GM19023 (cell line): ENCODE measurements around the gene IL1R2.

Experiments
- ATAC-seq: cut with Tn5 transposase; IDR thresholded peaks from one replicate; pipeline ENCODE4 v1.9.1; 2021; ENCODE audit warnings: mild to moderate bottlenecking, moderate library complexity; ENCODE audit not compliant: unreplicated experiment

IL1R2 gene

DNA sequence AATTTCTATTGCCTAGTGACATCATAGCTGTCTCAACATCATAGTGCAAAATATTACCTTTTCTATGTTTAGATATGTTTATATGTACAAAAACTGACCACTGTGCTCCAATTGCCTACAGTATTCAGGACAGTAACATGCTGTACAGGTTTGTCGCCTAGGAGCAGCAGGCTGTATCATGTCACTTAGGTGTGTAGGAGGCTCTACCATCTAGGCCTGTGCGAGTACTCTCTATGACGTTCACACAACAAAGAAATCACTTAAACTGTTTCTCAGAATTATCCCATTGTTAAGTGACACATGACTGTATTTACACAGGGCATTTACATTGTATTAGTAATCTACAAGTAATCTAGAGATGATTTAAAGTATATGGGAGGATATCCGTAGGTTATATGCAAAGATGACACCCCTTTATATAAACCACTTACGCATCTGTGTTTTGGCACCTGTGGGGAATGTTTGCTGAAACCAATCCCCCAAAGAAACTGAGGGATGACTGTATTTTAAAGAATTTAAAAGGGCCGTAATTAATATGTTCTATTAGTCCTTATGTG lies 24.7 kb downstream of the IL1R2 start:
- ATAC-seq: no peak

DNA sequence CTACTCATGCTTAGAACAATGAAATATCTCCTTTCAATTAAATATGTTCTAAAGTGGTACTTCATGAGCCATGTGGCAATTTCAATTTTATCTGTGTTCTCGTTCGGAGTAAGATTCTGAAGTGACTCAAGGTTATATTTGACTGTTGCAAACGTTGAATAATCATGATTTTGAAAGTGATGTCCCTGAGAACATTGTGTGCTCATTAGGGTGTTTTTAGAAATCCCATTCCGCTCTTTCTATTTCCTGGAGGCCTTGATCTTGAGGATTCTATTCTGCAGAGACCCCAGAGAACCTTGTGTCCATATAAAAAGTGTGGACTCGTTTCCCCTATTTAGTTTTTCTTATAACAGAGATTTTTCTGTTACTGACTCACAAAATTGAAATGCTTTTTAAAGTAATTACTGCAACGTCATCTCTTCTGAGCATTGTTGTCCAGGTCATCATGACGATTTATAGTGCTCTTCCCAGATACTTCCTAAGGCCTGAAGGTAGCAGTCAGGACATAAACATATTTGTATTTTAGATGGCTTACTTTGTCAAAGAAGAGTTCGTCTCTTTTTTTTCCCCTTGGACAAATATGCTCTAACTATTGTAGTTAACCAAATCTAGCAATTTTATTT lies 27.2 kb downstream of the IL1R2 start:
- ATAC-seq: no peak

DNA sequence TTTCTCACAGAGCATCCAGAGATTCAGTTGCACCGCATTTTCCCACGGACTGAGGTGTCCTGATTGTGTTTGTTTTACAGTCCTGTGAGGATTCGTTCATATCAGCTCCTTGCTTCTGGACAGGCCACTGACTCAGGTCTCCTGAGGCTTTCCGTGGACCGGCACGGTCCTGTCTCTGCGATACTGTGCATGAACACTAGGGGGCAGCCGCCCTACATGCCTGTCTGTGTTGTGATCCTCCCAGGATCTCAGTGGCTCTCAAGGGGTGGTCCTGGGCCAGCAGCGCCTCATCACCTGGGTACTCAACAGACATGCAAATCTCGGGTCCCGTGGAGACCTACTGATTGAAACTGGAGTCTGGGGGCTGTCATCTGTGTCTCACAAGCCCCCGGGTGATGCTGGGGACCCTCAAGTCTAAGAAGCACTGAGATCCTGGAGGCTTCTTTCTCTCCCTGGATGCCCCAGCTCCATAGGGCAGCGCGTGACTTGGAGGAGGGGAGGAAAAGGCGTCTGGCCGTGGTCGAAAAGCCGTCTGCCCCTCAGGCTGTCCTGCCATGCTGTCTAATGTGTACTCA lies 28.9 kb downstream of the IL1R2 start:
- peak; percentile 56 for ATAC-seq

DNA sequence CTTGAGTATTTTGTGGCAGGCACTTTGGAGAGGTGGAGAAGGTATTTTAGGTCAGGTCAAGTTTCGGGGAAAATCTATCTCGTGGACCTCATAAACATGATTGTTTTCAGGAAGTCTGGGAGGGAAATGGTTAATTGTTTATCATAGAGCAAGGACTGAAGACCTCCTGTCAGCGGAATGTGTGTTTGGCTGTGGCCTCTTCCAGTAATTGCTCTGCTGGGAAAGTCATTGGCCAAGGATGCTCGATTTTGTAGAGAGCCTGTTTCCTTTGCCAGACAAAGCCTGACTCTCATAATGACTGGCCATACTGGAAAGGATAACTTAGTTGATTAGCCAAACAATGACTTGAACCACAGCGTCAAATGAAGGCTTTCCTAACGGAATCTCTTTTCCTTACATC lies 30.0 kb downstream of the IL1R2 start:
- no peak for ATAC-seq

DNA sequence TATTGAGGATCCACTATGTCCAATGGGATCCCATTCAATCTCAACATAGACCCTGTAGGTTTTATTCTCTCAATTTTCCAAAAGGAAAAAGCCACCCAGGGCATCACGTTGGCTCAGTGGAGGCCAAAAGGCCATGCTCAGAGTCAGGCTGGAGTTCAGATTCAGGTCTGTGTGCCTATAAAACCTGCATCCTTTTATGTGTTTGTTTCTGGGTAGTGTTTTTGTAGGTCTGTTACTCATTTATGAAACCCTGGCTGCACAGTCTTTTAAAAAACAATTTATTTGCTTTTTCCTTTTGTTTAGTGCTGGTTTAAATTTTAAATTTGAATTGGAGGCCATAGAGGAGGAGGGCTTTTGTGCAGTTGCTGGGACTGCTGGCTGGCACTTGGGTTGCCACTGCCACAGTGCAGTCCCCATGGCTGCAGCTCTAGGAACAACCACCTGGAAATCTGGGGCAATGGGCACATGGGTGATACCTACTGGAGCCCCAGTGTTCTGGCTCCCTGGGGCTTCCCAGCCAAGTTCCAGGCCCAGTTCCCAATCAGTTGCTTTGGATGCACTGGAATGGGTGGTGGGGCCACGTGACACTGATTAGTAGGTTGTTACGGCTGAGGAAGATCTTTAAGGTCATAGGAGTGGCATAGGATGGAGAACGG lies 31.3 kb downstream of the IL1R2 start:
- ATAC-seq: no peak

DNA sequence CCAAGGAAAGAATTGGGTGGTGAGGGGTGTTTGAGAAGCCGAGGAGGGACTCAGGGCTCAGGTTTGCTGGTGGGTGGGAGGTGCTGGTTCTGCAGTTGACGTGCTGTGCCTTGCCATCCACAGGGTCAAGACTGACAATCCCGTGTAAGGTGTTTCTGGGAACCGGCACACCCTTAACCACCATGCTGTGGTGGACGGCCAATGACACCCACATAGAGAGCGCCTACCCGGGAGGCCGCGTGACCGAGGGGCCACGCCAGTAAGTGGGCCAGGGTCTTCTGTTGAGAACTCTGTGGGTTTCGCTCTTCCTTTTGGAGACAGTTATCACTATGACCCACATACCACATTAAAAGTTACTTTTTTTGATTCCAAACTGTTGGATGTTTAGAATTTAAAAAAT lies 32.6 kb downstream of the IL1R2 start:
- no peak for ATAC-seq

DNA sequence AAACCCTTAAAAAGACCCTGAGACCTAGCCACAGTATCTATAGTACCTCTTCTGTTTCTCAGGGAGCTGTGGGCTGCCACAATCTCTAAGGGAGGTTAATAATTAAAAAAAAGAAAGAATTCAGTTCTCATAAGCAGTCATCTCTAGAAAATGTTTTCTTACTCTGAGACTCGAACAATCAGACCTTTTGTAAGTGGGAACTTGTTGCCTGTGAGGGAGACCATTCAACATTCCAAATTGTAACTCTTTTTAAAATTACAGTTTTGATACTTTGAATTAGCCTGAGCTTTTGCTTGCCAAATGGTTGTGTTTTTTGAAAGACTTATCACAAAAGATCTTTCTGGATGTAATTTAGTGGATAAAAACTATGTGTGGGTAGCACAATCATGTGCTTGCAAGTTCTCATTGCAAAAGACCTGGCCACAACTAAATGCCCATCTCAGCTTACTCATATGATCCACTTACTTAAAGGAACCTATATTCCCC lies 33.3 kb downstream of the IL1R2 start:
- ATAC-seq: peak; percentile 53

DNA sequence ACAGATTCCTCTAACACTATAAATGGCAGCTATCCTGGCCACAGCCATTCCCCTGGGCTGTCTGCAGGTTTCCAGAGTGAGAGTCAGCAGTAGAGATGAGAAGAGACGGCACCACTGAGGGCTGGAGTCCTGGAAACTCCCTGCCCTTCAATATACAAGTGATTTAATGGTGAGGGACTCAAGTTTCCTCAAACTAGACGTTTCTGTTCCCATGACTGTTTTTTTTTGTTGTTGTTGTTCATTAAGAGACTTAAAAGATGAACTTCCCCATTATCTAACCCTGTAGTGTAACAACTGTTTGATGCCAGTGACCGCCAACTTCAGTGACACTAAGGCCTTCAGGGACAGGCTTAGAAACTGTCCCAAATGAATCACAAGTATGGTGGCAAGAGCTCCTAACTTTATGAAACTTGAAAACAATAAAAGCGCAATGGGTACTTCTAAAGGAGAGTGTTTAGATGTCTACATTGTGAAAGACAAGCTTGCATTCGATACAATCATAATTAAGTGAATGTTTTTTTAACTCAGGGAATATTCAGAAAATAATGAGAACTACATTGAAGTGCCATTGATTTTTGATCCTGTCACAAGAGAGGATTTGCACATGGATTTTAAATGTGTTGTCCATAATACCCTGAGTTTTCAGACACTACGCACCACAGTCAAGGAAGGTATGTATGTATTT lies 34.0 kb downstream of the IL1R2 start:
- ATAC-seq: peak; percentile 57

DNA sequence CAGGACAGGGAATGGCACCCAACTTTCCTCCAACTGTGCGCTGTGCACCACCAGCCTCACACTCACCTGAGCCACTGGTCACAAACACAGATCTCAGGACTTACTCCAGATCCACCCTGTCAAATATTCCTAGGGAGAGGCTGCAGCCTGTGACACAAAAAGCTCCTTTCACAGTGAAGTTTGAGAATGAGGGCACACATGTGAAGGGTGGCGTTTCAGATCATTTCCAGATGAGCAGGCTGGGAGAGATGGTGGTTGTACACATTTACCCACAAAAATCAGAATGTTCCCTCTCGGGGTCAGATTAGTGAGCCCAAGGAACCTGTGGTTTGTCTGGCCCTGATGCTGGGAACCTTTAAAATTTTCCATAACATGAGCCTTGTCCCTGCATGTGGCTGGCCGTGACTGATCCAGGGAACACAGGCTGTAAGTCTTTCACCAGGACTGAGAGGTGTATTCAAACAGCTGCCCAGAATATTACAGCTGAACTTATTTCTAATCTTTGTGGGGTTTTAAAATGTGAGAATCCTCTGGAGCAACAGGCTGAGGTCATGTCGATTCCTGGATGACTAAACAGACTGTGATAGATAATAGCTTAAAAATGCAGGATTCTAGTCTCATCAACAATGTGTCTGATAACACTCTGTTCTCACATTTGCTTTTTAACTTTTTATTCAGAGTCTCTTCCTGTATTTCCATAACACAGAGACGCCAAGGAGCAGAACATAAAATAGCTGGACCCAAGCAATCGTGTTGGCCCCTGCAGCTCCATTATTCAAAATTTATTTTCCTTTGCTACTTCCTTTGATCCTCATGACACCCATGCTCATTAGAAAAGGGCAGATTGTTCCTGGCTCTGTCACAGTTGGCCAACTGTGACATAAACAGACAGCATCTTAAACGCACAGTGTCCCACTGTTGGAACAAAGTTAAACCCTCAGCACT lies 35.5 kb downstream of the IL1R2 start:
- no peak for ATAC-seq

DNA sequence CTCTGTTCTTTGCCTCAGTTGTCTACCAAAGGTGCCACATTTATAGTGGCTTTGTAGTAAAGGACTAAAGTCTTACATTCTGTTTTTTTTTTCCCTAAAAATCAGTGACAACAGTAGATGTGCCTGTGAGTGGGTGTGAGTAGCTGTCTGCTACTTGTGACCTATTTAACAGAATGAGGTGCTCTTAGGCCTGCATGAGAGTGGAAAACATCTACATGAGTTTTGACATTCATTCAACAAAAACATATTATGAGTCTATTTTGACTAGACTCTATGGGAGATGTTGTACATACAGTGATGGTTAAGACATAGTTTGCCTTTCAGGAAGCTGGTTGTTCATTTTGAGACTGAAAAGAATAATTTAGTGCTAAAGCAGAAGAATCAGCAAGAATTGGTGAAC lies 36.7 kb downstream of the IL1R2 start:
- no peak for ATAC-seq

DNA sequence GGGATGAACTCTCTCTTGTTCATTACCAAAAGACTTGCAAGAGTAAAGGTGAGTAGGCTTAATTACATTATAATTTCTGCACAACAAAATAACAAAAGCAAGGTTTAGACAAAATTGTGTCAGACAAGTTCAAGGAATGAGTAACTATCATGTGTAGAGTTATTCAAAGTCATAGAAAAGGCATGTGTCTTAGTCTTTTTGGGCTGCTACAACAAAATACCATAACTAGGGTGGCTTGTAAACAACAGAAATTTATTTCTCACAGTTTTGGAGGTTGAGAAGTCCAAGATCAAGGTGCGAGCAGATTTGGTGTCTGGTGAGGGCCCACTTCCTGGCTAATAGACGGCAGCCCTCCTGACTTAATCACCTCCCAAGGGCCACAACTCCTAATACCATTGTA lies 37.6 kb downstream of the IL1R2 start:
- no peak for ATAC-seq

DNA sequence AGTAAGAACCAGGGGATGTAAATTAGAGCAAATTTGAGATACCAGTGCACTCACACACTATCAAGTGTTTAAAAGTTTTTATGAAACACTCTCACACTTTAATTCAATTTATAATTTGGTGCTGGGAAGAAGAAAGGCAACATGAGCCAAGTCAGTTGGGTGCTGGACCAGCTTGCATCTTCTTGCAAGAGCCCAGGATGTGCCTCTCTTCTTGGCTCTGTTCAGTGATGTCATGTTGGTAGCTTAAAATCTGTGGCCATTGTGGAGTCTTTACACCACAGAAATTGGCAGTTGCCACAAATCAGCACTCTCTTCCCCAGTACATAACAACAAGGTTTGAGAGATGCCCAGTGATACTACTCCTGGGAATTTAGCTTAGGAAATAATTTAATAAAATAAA lies 38.2 kb downstream of the IL1R2 start:
- no peak for ATAC-seq

DNA sequence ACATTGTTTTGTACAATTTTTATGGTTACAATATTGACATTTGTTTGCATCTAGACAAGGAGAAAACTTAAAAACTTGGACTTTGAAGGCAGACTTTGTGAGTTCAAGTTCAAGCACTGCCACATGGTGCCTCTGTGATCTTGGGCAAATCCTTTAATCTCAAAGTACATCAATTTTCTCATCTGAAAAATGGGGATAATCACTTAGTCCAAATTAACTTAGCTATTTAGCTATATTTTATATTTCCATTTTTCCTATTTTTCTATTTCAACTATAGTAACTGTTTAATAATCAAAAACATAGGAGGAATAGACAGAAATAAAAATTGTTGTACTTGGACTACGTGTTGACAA lies 38.7 kb downstream of the IL1R2 start:
- ATAC-seq: no peak

DNA sequence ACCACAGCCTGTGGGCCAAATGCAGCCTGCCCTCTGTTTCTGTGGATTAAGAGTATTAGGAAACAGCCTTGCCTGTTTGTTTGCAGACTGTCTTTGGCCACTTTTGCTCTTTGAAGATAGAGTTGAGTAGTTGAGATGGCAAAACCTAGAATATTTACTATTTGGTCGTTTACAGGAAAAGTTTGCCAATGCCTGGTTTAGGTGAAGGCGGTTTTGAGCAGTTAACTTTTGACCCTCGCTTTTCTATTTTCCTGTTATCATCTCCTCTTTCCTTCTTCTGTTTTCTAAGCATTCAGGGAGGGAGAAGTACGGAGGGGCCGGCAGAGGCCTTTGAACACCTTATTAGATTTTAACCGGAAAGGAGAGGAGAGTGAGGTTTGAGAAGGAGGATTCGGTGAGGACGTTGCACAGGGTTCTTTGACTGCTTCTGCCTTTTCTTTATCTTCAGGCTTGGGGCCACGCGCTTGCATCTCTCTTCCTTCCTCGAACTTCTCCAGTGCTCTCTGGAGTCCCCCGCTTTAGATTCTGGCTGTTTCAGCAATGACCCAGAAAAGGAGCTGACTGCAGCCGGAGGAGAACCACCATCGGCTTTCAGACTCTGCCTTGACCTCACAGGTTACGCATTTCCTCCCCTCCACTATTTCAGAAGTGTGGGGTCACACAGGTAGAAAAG lies 39.2 kb downstream of the IL1R2 start:
- no peak for ATAC-seq

DNA sequence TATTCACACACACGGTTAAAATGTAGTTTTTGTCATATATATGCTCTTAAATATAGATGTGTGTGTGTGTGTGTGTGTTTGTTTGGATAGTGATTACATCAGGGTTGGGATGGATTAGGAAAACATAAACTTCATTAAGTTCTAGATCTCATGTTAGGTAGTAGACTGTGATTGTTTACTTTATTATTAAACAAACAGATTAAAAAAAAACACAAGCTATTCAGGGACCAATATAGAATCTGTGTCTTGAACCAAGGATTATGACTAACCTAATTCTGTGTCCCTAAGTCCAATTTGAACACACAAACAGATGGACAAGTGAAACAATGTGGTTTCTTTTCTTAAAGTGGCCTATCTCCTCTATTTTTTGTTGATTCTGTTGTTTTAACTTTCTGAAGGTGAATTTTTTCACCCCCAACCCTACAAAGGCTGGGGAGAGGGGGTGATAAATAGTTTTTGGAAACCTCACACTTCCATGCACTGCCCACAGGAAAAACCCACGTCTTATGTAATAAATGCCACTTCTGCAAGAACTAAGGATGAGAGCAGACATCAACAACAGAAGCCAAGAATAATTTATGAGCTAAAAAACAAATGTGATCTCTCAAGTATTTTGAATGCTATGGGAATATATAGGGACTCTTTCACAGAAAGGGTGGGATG lies 40.7 kb downstream of the IL1R2 start:
- no peak for ATAC-seq

DNA sequence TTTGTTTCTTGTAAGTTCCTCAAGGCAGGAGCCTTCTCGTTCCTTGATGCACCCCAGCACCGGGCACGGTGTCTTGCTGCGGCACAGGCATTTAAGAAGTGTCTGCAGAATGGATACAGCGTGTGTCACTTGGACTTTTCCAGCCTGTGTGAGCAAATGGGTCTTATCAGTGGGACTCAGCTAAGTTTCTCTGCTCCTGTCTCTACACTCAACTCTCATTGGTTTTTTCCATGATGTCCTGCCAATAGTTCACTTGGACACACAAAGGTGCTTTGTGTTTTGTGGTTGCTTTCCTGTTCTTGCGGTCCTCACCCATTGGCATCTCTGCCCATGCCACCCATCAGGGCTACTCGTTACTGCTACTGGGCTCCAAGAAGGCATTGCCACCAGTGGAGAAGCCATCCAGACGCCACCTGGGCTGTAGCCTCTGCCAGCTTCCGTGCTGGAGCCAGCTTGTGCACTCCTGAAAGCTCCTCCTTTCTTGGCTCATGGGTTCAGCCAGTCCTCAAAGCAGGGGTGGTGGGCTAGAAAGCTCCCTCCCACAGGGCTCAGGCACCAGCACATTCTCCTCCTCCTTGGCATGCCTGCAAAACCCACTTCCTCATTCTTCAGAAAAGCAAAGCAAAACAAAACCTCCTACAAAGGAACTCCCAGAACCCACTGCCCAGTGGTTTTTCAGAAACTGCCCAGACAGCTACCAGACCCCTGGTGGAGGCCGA lies 41.4 kb downstream of the IL1R2 start:
- ATAC-seq: peak; percentile 83

DNA sequence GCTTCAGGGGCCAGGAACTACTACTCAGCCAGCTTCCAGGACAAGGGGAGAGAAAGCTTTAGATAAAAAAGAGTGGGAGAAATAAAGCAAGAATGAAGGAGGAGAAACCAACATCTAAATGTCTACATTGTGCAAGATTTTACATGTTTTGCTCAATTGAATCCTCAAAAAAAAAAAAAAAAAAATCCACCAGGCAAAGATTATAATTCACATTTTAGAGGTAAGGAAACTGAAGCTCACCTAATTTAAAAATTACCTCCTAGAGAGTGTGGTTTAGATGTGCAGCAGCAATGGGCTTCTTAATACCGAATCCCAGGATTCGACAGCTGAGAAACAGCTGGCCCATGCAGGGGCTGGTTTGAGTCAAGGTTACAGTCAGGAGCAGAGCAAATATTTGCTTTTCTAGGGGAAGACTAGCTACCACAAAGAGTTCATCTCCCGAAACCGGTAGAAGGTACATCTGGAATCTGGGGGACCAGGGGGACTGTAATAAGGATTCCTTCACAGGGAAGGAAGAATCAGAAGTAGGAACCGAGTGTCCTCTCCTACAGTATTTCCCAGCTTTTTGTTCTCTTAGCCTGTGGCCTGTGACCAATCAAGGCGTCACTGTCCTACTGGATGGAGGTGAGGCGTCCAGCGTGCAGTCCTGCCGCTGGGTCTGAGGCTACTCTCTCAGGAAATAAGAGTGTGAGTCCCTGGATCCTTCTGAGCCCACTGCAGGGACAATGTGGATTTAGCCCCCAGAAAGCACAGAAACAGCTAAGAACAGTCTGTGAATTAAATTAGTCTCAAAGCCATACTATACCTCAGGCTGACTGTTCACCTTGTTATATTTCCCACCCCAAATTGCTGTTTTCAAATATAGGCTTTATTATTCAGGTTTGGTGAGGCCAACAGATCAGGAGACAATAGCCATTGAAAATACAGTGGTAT lies 42.3 kb downstream of the IL1R2 start:
- ATAC-seq: no peak
